HG03378 (cell line): ENCODE results near the gene ARL15.

Experiments used
- ATAC-seq: cut with Tn5 transposase; IDR thresholded peaks from one replicate; pipeline ENCODE4 v1.9.1; 2021; ENCODE audit warnings: mild to moderate bottlenecking, moderate library complexity; ENCODE audit not compliant: unreplicated experiment

The ARL15 gene

GRCh38 chr5:53917826-53918225 lies 392.5 kb downstream of the ARL15 start:
- no peak for ATAC-seq

- no peak for ATAC-seq
These were observed 393.3 kb downstream of the ARL15 start for GRCh38 chr5:53917095-53917494.

GRCh38 chr5:53915120-53915519 lies 395.3 kb downstream of the ARL15 start:
- no peak for ATAC-seq

- ATAC-seq, result no peak
These were observed 396.4 kb downstream of the ARL15 start for GRCh38 chr5:53913941-53914340.

GRCh38 chr5:53908757-53909156 lies 401.6 kb downstream of the ARL15 start:
- no peak for ATAC-seq

- no peak for ATAC-seq
These were observed 402.5 kb downstream of the ARL15 start for GRCh38 chr5:53907827-53908226.

- ATAC-seq, result no peak
These were observed 403.6 kb downstream of the ARL15 start for GRCh38 chr5:53906736-53907135.

- ATAC-seq, result no peak
These were observed 408.0 kb downstream of the ARL15 start for GRCh38 chr5:53902296-53902907.

GRCh38 chr5:53900677-53901076 lies 409.7 kb downstream of the ARL15 start:
- ATAC-seq, result no peak

GRCh38 chr5:53895091-53895683 lies 415.2 kb downstream of the ARL15 start:
- no peak for ATAC-seq

- no peak for ATAC-seq
These were observed 416.7 kb downstream of the ARL15 start for GRCh38 chr5:53893626-53894025.

- ATAC-seq, result no peak
These were observed 418.1 kb downstream of the ARL15 start for GRCh38 chr5:53892224-53892623.

- no peak for ATAC-seq
These were observed 419.2 kb downstream of the ARL15 start for GRCh38 chr5:53891159-53891558.

- no peak for ATAC-seq
These were observed 419.9 kb downstream of the ARL15 start for GRCh38 chr5:53890490-53890889.

GRCh38 chr5:53884844-53885243 lies 425.5 kb downstream of the ARL15 start:
- ATAC-seq, result no peak

GRCh38 chr5:53884417-53884816 lies 426.0 kb downstream of the ARL15 start:
- ATAC-seq, result no peak

- ATAC-seq, result no peak
These were observed 427.7 kb downstream of the ARL15 start for GRCh38 chr5:53882676-53883031.

- ATAC-seq, result no peak
These were observed 428.2 kb downstream of the ARL15 start for GRCh38 chr5:53882006-53882675.

- no peak for ATAC-seq
These were observed 430.6 kb downstream of the ARL15 start for GRCh38 chr5:53879708-53880323.

- no peak for ATAC-seq
These were observed 432.4 kb downstream of the ARL15 start for GRCh38 chr5:53878015-53878414.

- no peak for ATAC-seq
These were observed 433.1 kb downstream of the ARL15 start for GRCh38 chr5:53877243-53877642.

GRCh38 chr5:53874409-53874808 lies 436.0 kb downstream of the ARL15 start:
- no peak for ATAC-seq
